HG03432 (cell line): Measurements from ENCODE around the gene TAC1.
"Not testable (repeated sequence)": the region's sequence is repeated elsewhere in the genome, so short reads cannot be mapped to it uniquely, and the experiment has no call there.

Source experiments
- ATAC-seq: cut with Tn5 transposase; IDR thresholded peaks from one replicate; pipeline ENCODE4 v1.9.1; 2021; ENCODE audit warnings: mild to moderate bottlenecking, moderate library complexity; ENCODE audit not compliant: unreplicated experiment

The TAC1 gene, protein sequence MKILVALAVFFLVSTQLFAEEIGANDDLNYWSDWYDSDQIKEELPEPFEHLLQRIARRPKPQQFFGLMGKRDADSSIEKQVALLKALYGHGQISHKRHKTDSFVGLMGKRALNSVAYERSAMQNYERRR

DNA sequence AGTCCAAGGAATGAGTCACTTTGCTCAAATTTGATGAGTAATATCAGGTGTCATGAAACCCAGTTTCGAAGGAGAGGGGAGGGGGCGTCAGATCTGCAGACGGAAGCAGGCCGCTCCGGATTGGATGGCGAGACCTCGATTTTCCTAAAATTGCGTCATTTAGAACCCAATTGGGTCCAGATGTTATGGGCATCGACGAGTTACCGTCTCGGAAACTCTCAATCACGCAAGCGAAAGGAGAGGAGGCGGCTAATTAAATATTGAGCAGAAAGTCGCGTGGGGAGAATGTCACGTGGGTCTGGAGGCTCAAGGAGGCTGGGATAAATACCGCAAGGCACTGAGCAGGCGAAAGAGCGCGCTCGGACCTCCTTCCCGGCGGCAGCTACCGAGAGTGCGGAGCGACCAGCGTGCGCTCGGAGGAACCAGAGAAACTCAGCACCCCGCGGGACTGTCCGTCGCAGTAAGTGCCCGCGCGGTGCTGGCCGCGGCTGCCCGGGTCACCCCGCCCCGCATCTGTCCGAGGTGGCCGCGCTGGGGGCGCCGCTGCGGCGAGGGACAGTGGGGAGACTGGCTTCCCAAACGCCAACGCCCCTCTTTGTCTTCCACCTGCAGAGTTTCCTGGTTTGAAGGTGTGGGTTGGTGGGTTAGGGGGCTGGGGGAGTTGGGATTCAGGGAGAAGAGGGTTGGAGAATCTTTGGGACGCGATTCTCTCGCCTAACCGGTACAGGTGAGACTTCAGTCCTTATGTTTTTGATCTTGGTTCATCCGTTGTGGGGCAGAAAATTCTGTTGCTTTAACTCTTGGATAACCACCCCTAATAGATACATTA is at the start of gene TAC1:
TSS of gene TAC1 (plus strand) at position 351 of the 829 bp plus-strand sequence. CDS start 527 bp downstream, outside the sequence.
- no peak for ATAC-seq

GRCh38 chr7:97685952-97686351 is 45.9 kb upstream of the TAC1 start:
- no peak for ATAC-seq

DNA sequence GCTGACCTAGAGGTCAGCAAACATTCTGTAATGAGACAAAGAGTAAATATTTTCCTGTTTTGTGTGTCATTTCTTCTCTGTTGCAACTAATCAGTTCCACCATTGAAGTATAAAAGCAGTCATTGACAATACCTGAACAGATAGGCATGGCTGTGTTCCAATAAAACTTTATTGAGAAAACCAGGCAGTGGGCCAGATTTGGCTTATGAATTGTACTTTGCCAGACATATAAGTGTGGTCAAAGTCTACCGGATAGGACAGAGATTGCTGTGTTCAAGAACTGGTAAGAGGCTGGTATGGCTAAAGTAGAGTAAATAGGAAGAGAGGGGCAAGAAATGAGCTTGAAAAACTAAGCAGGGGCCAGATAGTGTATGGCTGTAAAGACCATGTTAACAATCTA is 38.3 kb upstream of the TAC1 start:
- no peak for ATAC-seq

DNA sequence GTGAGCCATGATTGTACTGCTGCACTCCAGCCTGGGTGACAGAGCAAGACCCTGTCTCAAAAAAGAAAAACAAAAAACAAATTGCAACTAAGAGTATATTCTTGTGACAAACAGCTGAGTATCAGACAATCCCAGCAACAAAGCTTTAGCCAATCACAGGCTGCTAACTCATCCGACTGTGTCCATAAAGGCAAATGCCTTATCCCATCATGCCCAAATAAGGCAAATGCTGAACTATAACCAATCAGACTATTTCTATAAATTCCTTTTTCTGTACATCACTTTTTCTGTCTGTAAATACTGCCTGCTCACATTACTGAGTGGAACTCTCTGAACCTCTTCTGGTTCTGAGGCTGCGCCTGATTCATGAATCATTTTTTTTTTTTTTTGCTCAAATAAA is 37.5 kb upstream of the TAC1 start:
- no peak for ATAC-seq

DNA sequence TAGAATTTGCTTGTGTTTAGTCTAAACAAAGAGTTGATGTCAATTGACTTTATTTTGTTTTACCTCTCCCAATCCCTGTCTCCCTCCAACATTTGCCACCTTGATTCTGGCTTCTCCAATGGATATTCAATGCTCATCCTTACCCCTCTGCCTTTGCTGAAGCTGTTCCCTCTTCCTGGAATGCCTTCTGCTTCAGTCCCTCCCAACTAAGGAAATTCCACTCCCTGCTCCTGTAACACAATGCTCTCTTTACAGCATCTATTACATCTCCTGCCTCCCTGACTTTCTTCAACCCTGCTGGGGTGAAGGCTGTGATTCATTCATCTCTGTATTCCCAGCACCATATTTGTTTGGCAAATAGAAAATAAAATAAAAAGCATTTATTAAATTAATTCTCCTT is 34.5 kb upstream of the TAC1 start:
- no peak for ATAC-seq

DNA sequence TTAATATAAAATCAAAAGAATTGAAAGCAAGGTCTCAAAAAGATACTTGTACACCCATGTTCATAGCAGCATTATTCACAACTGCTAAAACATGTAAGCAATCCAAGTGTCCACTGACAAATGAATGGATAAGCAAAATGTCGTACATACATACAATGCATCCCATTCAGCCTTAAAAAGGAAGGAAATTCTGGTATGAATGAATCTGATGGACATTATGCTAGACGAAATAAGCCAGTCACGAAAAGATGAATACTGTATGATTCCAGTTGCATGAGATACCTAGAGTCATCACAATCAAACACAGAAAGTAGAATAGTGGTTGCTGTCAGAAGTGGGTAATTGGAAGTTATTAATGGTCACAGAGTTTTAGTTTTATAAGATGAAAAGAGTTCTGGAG is 9.5 kb upstream of the TAC1 start:
- ATAC-seq: no peak

- ATAC-seq: no peak
These were observed 834 bp downstream of the TAC1 start for GRCh38 chr7:97732565-97733275.

GRCh38 chr7:97733276-97734161 is 1.6 kb downstream of the TAC1 start:
- ATAC-seq: no peak

DNA sequence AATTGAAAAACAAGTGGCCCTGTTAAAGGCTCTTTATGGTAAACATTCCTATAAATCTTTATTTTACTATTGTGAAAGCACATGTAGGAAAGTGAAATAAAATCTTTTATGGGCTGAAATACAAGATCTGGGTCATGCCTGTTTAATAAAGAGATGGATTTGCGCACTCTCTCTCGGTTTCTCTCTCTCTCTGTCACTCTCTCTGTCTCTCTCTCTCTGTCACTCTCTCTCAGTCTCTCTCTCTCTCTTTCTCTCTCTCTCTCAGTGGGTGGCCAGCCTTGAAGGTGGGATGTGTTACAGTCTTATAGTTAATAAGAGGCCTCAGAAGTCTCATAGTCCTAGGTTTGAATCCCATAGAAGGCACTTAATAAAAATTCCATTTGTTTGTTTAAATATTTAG is 2.4 kb downstream of the TAC1 start:
- ATAC-seq: no peak

GRCh38 chr7:97735075-97735474 is 3.2 kb downstream of the TAC1 start:
- no peak for ATAC-seq

GRCh38 chr7:97748482-97748881 is 16.6 kb downstream of the TAC1 start:
- ATAC-seq: no peak

DNA sequence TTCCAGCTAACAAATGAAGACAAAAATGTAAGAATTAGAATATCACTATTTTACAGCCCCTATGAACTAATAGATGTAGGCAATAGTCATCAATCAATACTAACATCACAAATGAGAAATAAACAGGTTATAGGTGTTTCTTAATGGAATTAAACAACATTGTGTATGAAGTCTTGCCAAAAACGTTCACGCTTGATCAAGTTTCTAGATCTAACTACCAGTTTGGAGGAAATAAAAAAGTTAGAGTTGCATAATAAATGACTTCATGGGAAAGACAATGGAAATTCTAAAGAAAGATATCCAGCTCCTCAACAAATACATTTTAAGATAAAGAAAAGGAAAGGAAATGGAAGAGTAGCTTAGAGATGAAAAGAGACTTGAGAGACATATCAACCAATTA is 19.7 kb downstream of the TAC1 start:
- ATAC-seq: no peak

DNA sequence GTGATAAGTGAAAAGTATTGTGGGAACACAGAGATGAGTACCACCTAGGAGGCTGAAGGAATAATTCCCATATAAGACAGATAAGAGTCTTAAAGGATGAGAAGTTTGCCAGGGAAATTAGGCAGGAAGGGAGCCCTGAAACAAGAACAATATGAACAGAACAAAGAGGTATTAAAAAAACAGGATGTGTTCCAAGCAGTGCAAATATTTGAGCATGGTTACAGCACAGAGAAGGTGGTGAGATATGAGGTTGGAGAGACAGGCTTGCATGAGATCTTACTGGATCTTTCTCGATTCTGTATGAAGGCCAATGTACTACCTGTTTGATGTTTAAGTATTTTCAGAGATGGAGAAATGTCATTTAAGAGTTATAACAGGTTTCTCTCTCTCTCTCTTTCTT is 20.3 kb downstream of the TAC1 start:
- no peak for ATAC-seq

DNA sequence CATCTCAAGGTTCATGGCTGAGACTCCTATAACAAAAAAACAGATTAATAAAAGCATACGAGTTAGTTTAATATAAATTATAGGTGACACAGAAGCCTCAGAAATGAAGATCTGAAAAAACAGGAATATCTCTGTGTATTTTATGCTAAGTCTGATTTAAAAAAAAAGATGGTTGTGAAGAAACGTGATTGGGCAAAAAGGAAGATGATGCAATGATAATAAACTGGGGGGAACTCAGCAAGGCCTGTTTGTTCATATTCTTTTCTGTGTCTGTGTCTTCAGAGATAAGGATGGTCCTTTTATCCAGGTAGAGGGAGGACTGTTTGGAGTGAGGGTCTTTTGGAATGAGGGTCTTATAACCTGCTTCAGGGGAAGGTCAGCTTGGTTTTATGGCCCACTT is 25.9 kb downstream of the TAC1 start:
- no peak for ATAC-seq

DNA sequence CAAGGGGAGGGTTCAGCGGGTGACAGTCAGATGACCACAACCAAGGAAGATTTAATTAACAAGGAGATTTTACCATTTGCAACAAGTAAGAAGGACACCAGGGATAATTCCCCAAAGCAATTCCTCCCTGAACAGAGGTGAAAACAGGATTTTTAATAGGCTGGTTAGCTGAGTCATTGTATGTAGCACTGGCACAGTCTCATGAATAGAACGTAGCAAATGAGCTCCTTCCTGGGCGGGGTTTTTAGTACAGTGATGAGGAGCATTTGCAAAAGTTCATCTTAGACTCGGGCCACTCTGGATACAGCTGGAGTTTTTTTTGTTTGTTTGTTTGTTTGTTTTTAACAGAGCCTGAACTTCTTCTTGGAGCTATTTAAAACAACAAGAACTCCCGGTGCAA is 39.0 kb downstream of the TAC1 start:
- no peak for ATAC-seq

DNA sequence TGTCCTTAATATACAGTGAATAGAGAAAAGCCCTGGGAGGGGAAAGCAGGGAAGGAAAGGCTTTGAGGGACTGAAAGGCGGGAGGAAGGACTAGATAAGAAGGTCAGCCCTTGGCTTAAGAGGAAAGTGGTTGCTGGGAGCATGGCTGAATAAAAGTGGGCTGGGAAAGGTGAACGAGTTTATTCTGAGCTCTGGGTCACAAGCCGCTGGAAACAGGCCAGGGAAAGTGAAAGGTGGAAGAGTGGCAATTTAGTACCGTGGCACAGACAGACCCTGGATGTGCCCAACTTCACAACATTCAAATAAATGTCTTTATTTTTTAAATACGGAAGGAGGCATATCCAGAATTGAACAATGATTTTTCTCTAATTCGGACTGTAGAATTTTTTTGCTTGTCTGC is 39.7 kb downstream of the TAC1 start:
- ATAC-seq: no peak

GRCh38 chr7:97772045-97772901 is 40.4 kb downstream of the TAC1 start:
- no peak for ATAC-seq

DNA sequence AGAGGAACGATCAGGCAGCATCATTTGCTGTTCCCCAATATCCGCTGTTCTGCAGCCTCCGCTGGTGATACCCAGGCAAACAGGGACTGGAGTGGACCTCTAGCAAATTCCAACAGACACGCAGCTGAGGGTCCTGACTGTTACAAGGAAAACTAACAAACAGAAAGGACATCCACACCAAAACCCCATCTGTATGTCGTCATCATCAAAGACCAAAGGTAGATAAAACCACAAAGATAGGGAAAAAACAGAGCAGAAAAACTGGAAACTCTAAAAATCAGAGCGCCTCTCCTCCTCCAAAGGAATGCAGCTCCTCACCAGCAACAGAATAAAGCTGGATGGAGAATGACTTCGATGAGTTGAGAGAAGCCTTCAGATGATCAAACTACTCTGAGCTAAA is 54.5 kb downstream of the TAC1 start:
- not testable (repeated sequence) for ATAC-seq
